C4-2B (cell line): ENCODE data around the gene KCNK17.

Experiments
- CTCF ChIP-seq: fragments of 450-650 bp; conservative IDR thresholded peaks from 2 replicates; pipeline ENCODE4 v1.5.1; 2017; ENCODE audit warnings: mild to moderate bottlenecking
- ZFX ChIP-seq: fragments of 450-650 bp; IDR thresholded peaks from 2 replicates; pipeline ENCODE4 v1.6.1; 2017

DNA sequence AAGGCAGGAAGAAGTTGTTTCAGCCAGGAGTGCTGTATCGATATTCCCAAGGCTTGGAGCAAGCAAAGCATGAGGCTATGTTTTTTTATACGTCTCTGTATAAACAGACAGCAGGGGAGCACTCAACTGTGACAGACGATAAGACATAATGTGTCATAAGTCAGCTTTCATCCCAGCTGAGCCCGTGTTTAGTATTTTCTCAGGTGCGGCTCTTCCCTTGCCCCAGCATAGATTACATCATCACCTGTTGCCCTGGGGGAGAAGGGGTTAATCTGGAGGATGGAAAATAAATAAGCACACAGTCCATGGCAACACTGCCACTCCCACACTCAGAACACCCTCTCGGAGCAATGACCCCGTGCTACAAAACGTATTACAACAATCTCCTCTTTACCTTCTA, 62.8 kb downstream of the KCNK17 start:
- no peak for TF ChIP-seq CTCF
- no peak for TF ChIP-seq ZFX
